K562 (cell line): ENCODE results near the gene S100A8. TPM values are rescaled to one million over a fixed set of nuclear protein-coding genes. Genes with fewer than 3 reads are reported as not detected.

Experiments used
- BRF2 ChIP-seq: IDR thresholded peaks from 3 replicates; pipeline ENCODE4 v1.6.1; 2011; ENCODE audit warnings: borderline replicate concordance, mild to moderate bottlenecking; ENCODE audit not compliant: insufficient read length, insufficient read depth
- CBFB ChIP-seq: sonication (generic); formaldehyde crosslinking; IDR thresholded peaks from 2 replicates; pipeline ENCODE4 v1.4.0; 2020; ENCODE audit warnings: mild to moderate bottlenecking, missing genetic modification reagents
- FOXK1 ChIP-seq: sonication (generic); formaldehyde crosslinking; IDR thresholded peaks from 2 replicates; pipeline ENCODE4 v1.8.0; 2022; ENCODE audit warnings: missing genetic modification reagents, mild to moderate bottlenecking, borderline replicate concordance
- HIVEP1 ChIP-seq: fragments of 250-450 bp; sonication (Bioruptor Pico); IDR thresholded peaks from 2 replicates; pipeline ENCODE4 v1.4.0; 2020; ENCODE audit warnings: mild to moderate bottlenecking
- IRF9 ChIP-seq: fragments of 450-650 bp; IDR thresholded peaks from 2 replicates; pipeline ENCODE4 v1.6.1; 2016; ENCODE audit warnings: missing biosample characterization, missing genetic modification characterization
- KLF10 ChIP-seq: fragments of 250-450 bp; sonication (Bioruptor Pico); IDR thresholded peaks from 2 replicates; pipeline ENCODE4 v1.6.1; 2021; ENCODE audit warnings: matching md5 sums
- NCOA1 ChIP-seq: fragments of 450-650 bp; IDR thresholded peaks from 2 replicates; pipeline ENCODE4 v1.6.1; 2016; ENCODE audit warnings: low read depth
- NFE2 ChIP-seq: IDR thresholded peaks from 2 replicates; pipeline ENCODE4 v1.6.1; 2014; ENCODE audit warnings: antibody characterized with exemption, low read depth
- NKRF ChIP-seq: fragments of 450-650 bp; IDR thresholded peaks from 2 replicates; pipeline ENCODE4 v1.6.1; 2016; ENCODE audit warnings: borderline replicate concordance
- PHF20 ChIP-seq: fragments of 450-650 bp; IDR thresholded peaks from 2 replicates; pipeline ENCODE4 v1.6.1; 2018; ENCODE audit not compliant: partially characterized antibody
- RFX1 ChIP-seq: fragments of 450-650 bp; IDR thresholded peaks from 2 replicates; pipeline ENCODE4 v1.6.1; 2016; ENCODE audit warnings: mild to moderate bottlenecking, moderate library complexity
- RNF219 ChIP-seq: fragments of 250-450 bp; sonication (Bioruptor Pico); IDR thresholded peaks from 2 replicates; pipeline ENCODE4 v1.5.0; 2022; ENCODE audit warnings: mild to moderate bottlenecking
- SP2 ChIP-seq: IDR thresholded peaks from 2 replicates; pipeline ENCODE4 v1.6.1; 2011; ENCODE audit warnings: mild to moderate bottlenecking, low read depth, low read length, moderate library complexity; ENCODE audit not compliant: poor library complexity, severe bottlenecking; ENCODE audit errors: extremely low read depth
- TBP ChIP-seq: optimal IDR thresholded peaks from 2 replicates; pipeline ENCODE3; 2011; ENCODE audit warnings: low read depth, low read length, improper control_type of control experiment
- ZBTB12 ChIP-seq: fragments of 250-450 bp; sonication (Bioruptor Pico); IDR thresholded peaks from 2 replicates; pipeline ENCODE4 v1.4.0; 2020
- ZNF507 ChIP-seq: conservative IDR thresholded peaks from 2 replicates; pipeline ENCODE4 v1.6.1; 2017; ENCODE audit warnings: missing genetic modification characterization, missing compliant biosample characterization
- ZNF551 ChIP-seq: fragments of 250-450 bp; sonication (Bioruptor Pico); IDR thresholded peaks from 2 replicates; pipeline ENCODE4 v1.5.0; 2021; ENCODE audit warnings: mild to moderate bottlenecking, moderate library complexity
- ZNF586 ChIP-seq: fragments of 450-650 bp; formaldehyde crosslinking; conservative IDR thresholded peaks from 2 replicates; pipeline ENCODE4 v1.4.0; 2020; ENCODE audit warnings: mild to moderate bottlenecking, moderate library complexity
- ZNF785 ChIP-seq: fragments of 250-450 bp; sonication (Bioruptor Pico); IDR thresholded peaks from 2 replicates; pipeline ENCODE4 v1.4.0; 2020; ENCODE audit warnings: mild to moderate bottlenecking
- polyA plus RNA-seq, 8 experiments: library from polyadenylated mRNA; depleted of rRNA in 4 of 8; stranded (reverse) in 5 of 8; unstranded in 3 of 8; fragments of >200 nt; fragmentation: Nextera tagmentation in 2 of 8; fragmentation: Illumina TruSeq in 1 of 8; extraction: Ambion mirVana in 2 of 8; extraction: Trizol in 1 of 8; gene quantifications; 2 replicates each; pipeline versions ENCODE4 v1.2.1 to v1.2.3, GENCODE V29; 2011 to 2014; ENCODE audit warnings: inconsistent platforms in 1 of 8, missing spikeins in 1 of 8
- total RNA-seq, 7 experiments: library from RNA; depleted of rRNA in 6 of 7; stranded (reverse); fragments of >200 nt in 6 of 7; fragmentation: Illumina TruSeq in 2 of 7; extraction: Trizol in 2 of 7; gene quantifications; 2 replicates each; pipeline versions ENCODE4 v1.2.1 to v1.2.3, GENCODE V29; 2011 to 2021; ENCODE audit warnings: low replicate concordance in 1 of 7

Gene S100A8
- total and polyA plus RNA-seq, 9 of the 15 experiments (the other 6 are each of a cell fraction or from before 2014, with no cell fraction given): 0.15 to 0.60 TPM; not detected in 7

- no peak for TF ChIP-seq PHF20
- peak; percentile 58; the same call in 1 of the 2 replicates for TF ChIP-seq IRF9 (tag)
- TF ChIP-seq ZNF507 (tag): no peak
- no peak for TF ChIP-seq ZNF551 (CRISPR knock-in tag)
- TF ChIP-seq ZNF785 (CRISPR knock-in tag): no peak
- TF ChIP-seq RFX1: no peak
- no peak for TF ChIP-seq ZNF586 (CRISPR knock-in tag)
- peak; percentile 60; the same call in 1 of the 2 replicates for TF ChIP-seq ZBTB12 (CRISPR knock-in tag)
- no peak for TF ChIP-seq CBFB
- TF ChIP-seq RNF219 (CRISPR knock-in tag): no peak
- TF ChIP-seq NKRF: no peak; the same call in 1 of the 2 replicates
- peak; percentile 96 for TF ChIP-seq NCOA1
- TF ChIP-seq FOXK1 (CRISPR knock-in tag): no peak
- TF ChIP-seq SP2: no peak
- TF ChIP-seq TBP: no peak
- no peak for TF ChIP-seq KLF10 (CRISPR knock-in tag)
- TF ChIP-seq NFE2: peak; percentile 87
- TF ChIP-seq HIVEP1 (CRISPR knock-in tag): peak; percentile 87; the same call in 1 of the 2 replicates
- TF ChIP-seq BRF2: no peak
Observed at GRCh38 chr1:153343811-153344717, 46.8 kb downstream of the S100A8 start (continued).
